Stimulated activated CD4-positive, alpha-beta T cell treated with anti-CD3 and anti-CD28 coated beads, Interleukin-12 subunit alpha, Interleukin-12 subunit beta, amount 100 ng/mL, for 24 hours (primary cell): ENCODE measurements around the gene THADA.
"Not testable (repeated sequence)": the region's sequence is repeated elsewhere in the genome, so short reads cannot be mapped to it uniquely, and the experiment has no call there.

Experiments
- DNase-seq, 2 experiments: peaks; one replicate each; pipeline ENCODE4 v3.0.0-alpha.2; 2020; ENCODE audit warnings: low read depth in 2 of 2

The THADA gene

GRCh38 chr2:43189861-43190260 lies 406.0 kb downstream of the THADA start:
- DNase-seq = not testable (repeated sequence)

- DNase-seq = no peak
Measured at GRCh38 chr2:43188561-43189386, 407.1 kb downstream of the THADA start.

GRCh38 chr2:43186679-43187374 lies 409.0 kb downstream of the THADA start:
- no peak for DNase-seq

GRCh38 chr2:43186321-43186678 lies 409.5 kb downstream of the THADA start:
- DNase-seq = no peak

GRCh38 chr2:43185146-43185545 lies 410.7 kb downstream of the THADA start:
- no peak for DNase-seq

- DNase-seq = peak in 1 of 2 experiments; percentile 41
Measured at GRCh38 chr2:43184339-43184895, 411.4 kb downstream of the THADA start.

- no peak for DNase-seq
Measured at GRCh38 chr2:43183743-43184142, 412.1 kb downstream of the THADA start.

- no peak for DNase-seq
Measured at GRCh38 chr2:43180897-43181296, 414.9 kb downstream of the THADA start.
